GM12878 (cell line): ENCODE results near the gene CPT1C. TPM values are rescaled to one million over a fixed set of nuclear protein-coding genes. Genes with fewer than 3 reads are reported as not detected.

ENCODE experiments used
- ATAC-seq: fragments of 200-7000 bp; cut with Tn5 transposase; 3 replicates; pipeline ENCODE4 v1.9.1; 2020; ENCODE audit warnings: mild to moderate bottlenecking, moderate library complexity
- BruUV-seq: library from RNA; stranded (reverse); fragments of 400-500 nt; replicated peaks from 2 replicates; lab custom pipeline; 2021; lab: Mats Ljungman, UMichigan
- CTCF ChIA-PET: fragments of 300-600 bp; sonication (Branson Sonifier 250); formaldehyde crosslinking; extraction: SDS; loops from one replicate; lab custom pipeline; 2021; ENCODE audit warnings: inconsistent platforms; lab: Yijun Ruan, JAX
- POLR2A ChIA-PET: fragments of 350-600 bp; formaldehyde crosslinking; extraction: SDS; loops from one replicate; lab custom pipeline; 2021; ENCODE audit warnings: inconsistent platforms; lab: Charles Lee
- RAD21 ChIA-PET: fragments of 300-600 bp; sonication (Branson Sonifier 250); formaldehyde crosslinking; loops from one replicate; lab custom pipeline; 2023; ENCODE audit warnings: antibody characterized with exemption; ENCODE audit not compliant: unreplicated experiment; lab: Charles Lee
- SMC1A ChIA-PET: fragments of 300-600 bp; sonication (Branson Sonifier 250); formaldehyde crosslinking; loops from one replicate; lab custom pipeline; 2023; ENCODE audit not compliant: unreplicated experiment, uncharacterized antibody; lab: Charles Lee
- DNase-seq: peaks from one replicate; pipeline ENCODE4 v3.0.0-alpha.2; 2011; ENCODE audit warnings: low read depth, low spot score
- FAIRE-seq: peaks from 3 replicates; lab custom pipeline; 2011; peaks lifted over from hg19 to GRCh38; lab: Jason Lieb, UNC
- H2AFZ ChIP-seq: 2 replicates; pipeline ENCODE4 v1.6.0; 2011; ENCODE audit warnings: low read depth, low read length, control low read depth; ENCODE audit not compliant: control insufficient read depth
- H3K27ac ChIP-seq: 2 replicates; pipeline ENCODE4 v1.5.1; 2011; ENCODE audit warnings: control low read depth; ENCODE audit not compliant: control insufficient read depth, insufficient read depth
- H3K27me3 ChIP-seq, 2 experiments: replicated peaks in 1 of 2; 2 replicates each; pipeline versions ENCODE4 v1.6.0 to v1.6.1; 2011; ENCODE audit warnings: low read length in 1 of 2; ENCODE audit not compliant: control insufficient read depth in 2 of 2, insufficient read depth in 2 of 2
- H3K36me3 ChIP-seq, 2 experiments: 2 replicates each; pipeline ENCODE4 v1.5.1; 2011; ENCODE audit warnings: low read length in 1 of 2; ENCODE audit not compliant: control insufficient read depth in 2 of 2, insufficient read depth in 2 of 2
- H3K4me1 ChIP-seq: 2 replicates; pipeline ENCODE4 v1.6.1; 2011; ENCODE audit warnings: mild to moderate bottlenecking, low read length, moderate library complexity, mixed read lengths; ENCODE audit not compliant: control insufficient read depth, insufficient read depth
- H3K4me2 ChIP-seq: 2 replicates; pipeline ENCODE4 v1.6.0; 2011; ENCODE audit warnings: control low read depth; ENCODE audit not compliant: control insufficient read depth, insufficient read depth
- H3K4me3 ChIP-seq: fragments of 200-600 bp; sonication (generic); 2 replicates; pipeline ENCODE4 v1.5.1; 2016
- H3K79me2 ChIP-seq: 2 replicates; pipeline ENCODE4 v1.6.0; 2011; ENCODE audit warnings: low read length; ENCODE audit not compliant: control insufficient read depth, insufficient read depth
- H3K9ac ChIP-seq: 2 replicates; pipeline ENCODE4 v1.8.0; 2011; ENCODE audit warnings: low read length, control low read depth, mixed read lengths; ENCODE audit not compliant: control insufficient read depth, insufficient read depth
- H3K9me3 ChIP-seq: replicated peaks from 3 replicates; pipeline ENCODE4 v1.5.1; 2011; ENCODE audit warnings: mild to moderate bottlenecking, low read length; ENCODE audit not compliant: control insufficient read depth, insufficient read depth
- H4K20me1 ChIP-seq: 2 replicates; pipeline ENCODE4 v1.6.0; 2011; ENCODE audit not compliant: control insufficient read depth, insufficient read depth
- NFIC ChIP-seq: IDR thresholded peaks from 2 replicates; pipeline ENCODE4 v1.6.1; 2012; ENCODE audit warnings: low read depth, mild to moderate bottlenecking, inconsistent platforms, low read length, moderate library complexity
- PKNOX1 ChIP-seq: fragments of 450-650 bp; IDR thresholded peaks from 2 replicates; pipeline ENCODE4 v1.6.1; 2016; ENCODE audit warnings: mild to moderate bottlenecking
- POLR2AphosphoS5 ChIP-seq: IDR thresholded peaks from 2 replicates; pipeline ENCODE4 v1.6.1; 2011; ENCODE audit warnings: mild to moderate bottlenecking, low read length, inconsistent platforms
- WGBS: methylation state at CpG from one replicate; pipeline ENCODE4 v1.1.6; 2016; ENCODE audit warnings: low lambda C conversion rate; ENCODE audit not compliant: insufficient replicate concordance, insufficient coverage; ENCODE audit errors: missing lambda C conversion rate; 5-methylcytosine and 5-hydroxymethylcytosine counted together
- in situ Hi-C: fragments of 300-500 bp; cut with MboI; formaldehyde crosslinking; loops from 9 replicates; pipeline ENCODE4 v1.14.3; 2018; ENCODE audit warnings: mixed read lengths
- intact Hi-C: fragments of 100-400 bp; cut with micrococcal nuclease; formaldehyde crosslinking; loops from one replicate; pipeline ENCODE4 v1.14.2; 2022; ENCODE audit not compliant: unreplicated experiment
- polyA plus RNA-seq, 11 experiments: library from polyadenylated mRNA; depleted of rRNA in 4 of 11; unstranded in 6 of 11; stranded (reverse) in 5 of 11; fragments of >200 nt; fragmentation: Nextera tagmentation in 4 of 11; fragmentation: Illumina TruSeq in 1 of 11; extraction: Ambion mirVana in 4 of 11; extraction: Trizol in 1 of 11; gene quantifications; 1 replicate in 1 of 11; 2 replicates in 10 of 11; pipeline versions ENCODE4 v1.2.1 to v1.2.3, GENCODE V29; 2011 to 2016; ENCODE audit warnings: inconsistent platforms in 2 of 11, missing spikeins in 2 of 11, low read depth in 1 of 11
- total RNA-seq, 4 experiments: library from RNA; depleted of rRNA in 3 of 4; stranded (reverse); fragments of >200 nt in 3 of 4; fragmentation: Illumina TruSeq in 1 of 4; extraction: Trizol in 1 of 4; gene quantifications; 2 replicates each; pipeline versions ENCODE4 v1.2.1 to v1.2.3, GENCODE V29; 2013 to 2021

Gene CPT1C
- total and polyA plus RNA-seq, 10 of the 15 experiments (the other 5 are each of a cell fraction or from before 2014, with no cell fraction given), result 0.04 to 0.56 (median 0.21) TPM; not detected in 3

- intact Hi-C loops, result loop anchor here (5.0 kb wide), 1 partner anchor 188 kb away; the partner anchor contains the start of gene PNKP
Measured at GRCh38 chr19:49678985-49679770, 11.7 kb upstream of the CPT1C start.

More at GRCh38 chr19:49678985-49679770, 11.7 kb upstream of the CPT1C start:
- H2AFZ ChIP-seq, result no peak overlapping the region
- ChIA-PET POLR2A (interaction anchor here (0.6 to 11.2 kb wide), 10 partner anchors 13 to 235 kb away, joined by 3 to 200 read pairs (median 6); partner anchors contain the start of genes AP2A1, BCL2L12, IRF3 and NOSIP), SMC1A (interaction anchor here (0.9 to 1.9 kb wide), 12 partner anchors 14 to 299 kb away, joined by 3 to 7 read pairs (median 3); partner anchors contain the start of genes BCL2L12, FLT3LG, IRF3 and NOSIP), RAD21 (interaction anchor here (0.8 to 8.6 kb wide), 9 partner anchors 14 to 176 kb away, joined by 3 to 131 read pairs (median 4); partner anchors contain the start of genes BCL2L12, IRF3, NOSIP and RRAS), CTCF (interaction anchor here (0.6 to 10.5 kb wide), 15 partner anchors 13 to 425 kb away, joined by 3 to 130 read pairs (median 7); partner anchors contain the start of genes BCL2L12, FLT3LG, IRF3 and NOSIP)
- WGBS, result 26% methylated on average over 12 of the region's 12 CpGs
- peaks cover 48% of the 10 kb centered on the region for H3K79me2 ChIP-seq
- peak overlapping the region; percentile 97 for H3K4me2 ChIP-seq
- DNase-seq, result no peak
- H3K36me3 ChIP-seq, result peaks cover 15 to 18% of the 10 kb centered on the region in 2 experiments
- H3K27me3 ChIP-seq, result no peaks in the 10 kb centered on the region
- peak overlapping the region; percentile 100 for H3K4me3 ChIP-seq
- ATAC-seq, result no peak
- TF ChIP-seq POLR2AphosphoS5 (peak; percentile 34; the same call in 1 of the 2 replicates), NFIC (no peak), PKNOX1 (peak; percentile 13; the same call in 1 of the 2 replicates)
- peaks cover 22% of the 10 kb centered on the region for H3K4me1 ChIP-seq
- in situ Hi-C loops, result no loop called here
- peak overlapping the region; percentile 42 for H3K27ac ChIP-seq
- no TSS peak for BruUV-seq
- H3K9ac ChIP-seq, result peak overlapping the region; percentile 98; the same call in 1 of the 2 replicates
- FAIRE-seq, result no peak
- H4K20me1 ChIP-seq, result peaks cover 16% of the 10 kb centered on the region
- no peaks in the 10 kb centered on the region for H3K9me3 ChIP-seq
